ENCODE measurements around the gene ST8SIA5. TPM values are rescaled to one million over a fixed set of nuclear protein-coding genes. Genes with fewer than 3 reads are reported as not detected.

The ST8SIA5 gene
- total and polyA plus RNA-seq, 2 experiments from 2014 or later: 3.3 to 4.8 TPM

GRCh38 chr18:46731316-46731715 lies 25.5 kb downstream of the ST8SIA5 start (continued):
- TF ChIP-seq REST (IDR thresholded peaks at IDR 0.05; ENCODE audit: unreplicated experiment): no peak

DNA sequence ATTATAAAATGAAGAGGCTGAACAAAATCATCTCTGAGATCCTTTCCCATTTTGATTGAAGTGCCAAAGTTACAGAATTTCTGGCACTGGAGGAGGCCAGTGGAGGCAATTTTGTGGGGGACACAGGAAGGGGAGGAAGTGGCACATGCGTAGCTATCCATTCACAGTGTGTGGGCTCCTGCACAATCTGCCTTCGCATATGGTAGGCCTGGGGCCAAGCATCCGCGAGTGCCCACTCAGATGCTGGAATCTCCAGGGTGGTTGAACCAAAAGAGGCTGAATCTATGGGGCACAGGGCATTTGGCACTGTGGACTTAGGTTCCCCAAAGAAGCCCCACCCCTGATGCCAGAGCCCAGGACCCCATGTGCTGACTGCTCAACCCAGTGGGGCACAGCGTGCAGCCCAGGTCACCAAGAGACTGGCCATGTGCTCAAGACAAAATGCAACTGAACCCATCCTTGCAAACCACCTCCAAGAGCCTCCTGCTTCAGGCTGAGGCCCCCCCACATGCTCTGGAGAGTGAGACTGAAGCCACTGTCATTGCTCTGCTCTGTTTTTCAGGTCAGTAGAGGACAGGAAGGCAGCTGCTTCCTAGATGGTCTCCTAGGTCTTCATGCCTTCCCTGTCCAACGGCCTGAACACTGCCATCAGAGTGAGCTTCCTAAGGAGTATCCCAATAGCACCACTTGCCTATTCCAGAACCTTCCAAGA lies 28.5 kb downstream of the ST8SIA5 start:
- Histone ChIP-seq H2AFZ (no peak overlapping the region), H3K9me2 (ENCODE audit: insufficient read depth) (no peaks in the 10 kb centered on the region), H3K36me3 (ENCODE audit: insufficient read depth) (no peaks in the 10 kb centered on the region), H3K79me2 (replicated peaks; ENCODE audit: insufficient read depth) (no peaks in the 10 kb centered on the region), H4K20me1 (replicated peaks; ENCODE audit: insufficient read depth) (no peaks in the 10 kb centered on the region), H3K4me2 (no peak overlapping the region), H3K4me1 (ENCODE audit: insufficient read depth) (no peaks in the 10 kb centered on the region), H3K27me3 (ENCODE audit: insufficient read depth) (no peaks in the 10 kb centered on the region), H3K4me3 (no peak overlapping the region), H3K27ac (ENCODE audit: low read depth) (no peak overlapping the region), H3F3A (replicated peaks; ENCODE audit: low read depth) (no peaks in the 10 kb centered on the region)
- Mint-ChIP-seq H3K27me3 (ENCODE audit: insufficient read depth, low read depth, poor library complexity) (peaks cover 9% of the 10 kb centered on the region), H3K27ac (no peak overlapping the region), H3K4me1 (no peaks in the 10 kb centered on the region), H3K36me3 (ENCODE audit: low read depth) (peaks cover 21% of the 10 kb centered on the region; the same call in 2 of the 3 replicates), H3K9me3 (peaks cover 29% of the 10 kb centered on the region), H3K4me3 (no peak overlapping the region)
- ATAC-seq (no peak), DNase-seq (ENCODE audit: low spot score) (no peak)
- TF ChIP-seq ZNF331 (CRISPR knock-in tag; IDR thresholded peaks at IDR 0.05; ENCODE audit: low read depth): no peak
- no peak for TF ChIP-seq REST (IDR thresholded peaks at IDR 0.05; ENCODE audit: unreplicated experiment)
- no peak for TF ChIP-seq STAT1 (IDR thresholded peaks at IDR 0.05; ENCODE audit: unreplicated experiment)
- TF ChIP-seq CREB1 (CRISPR knock-in tag; IDR thresholded peaks at IDR 0.05; ENCODE audit: low read depth): no peak

DNA sequence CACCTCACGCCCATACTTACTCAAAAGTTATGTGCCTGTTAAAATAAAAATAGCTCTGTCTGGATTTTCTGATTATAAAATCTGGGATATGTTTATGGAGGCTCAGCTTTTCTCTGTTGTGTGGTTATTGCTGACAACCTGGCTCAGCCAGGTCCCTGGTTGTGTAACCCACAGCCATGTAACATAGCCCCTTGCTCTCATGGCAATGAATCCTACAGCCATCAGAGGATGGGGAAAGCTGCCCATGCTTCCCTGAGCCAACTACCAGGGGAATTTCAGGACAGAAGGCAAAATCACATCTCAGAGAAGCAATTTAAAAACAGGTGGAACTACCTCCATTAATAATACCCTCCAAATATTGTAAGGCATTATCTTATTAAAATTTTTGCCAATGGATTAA lies 29.7 kb downstream of the ST8SIA5 start:
- ATAC-seq (no peak), DNase-seq (ENCODE audit: low spot score) (no peak)
- Histone ChIP-seq H4K20me1 (replicated peaks; ENCODE audit: insufficient read depth) (no peaks in the 10 kb centered on the region), H3K36me3 (ENCODE audit: insufficient read depth) (no peaks in the 10 kb centered on the region), H3K9me2 (ENCODE audit: insufficient read depth) (no peaks in the 10 kb centered on the region), H3K4me2 (no peak overlapping the region), H3F3A (replicated peaks; ENCODE audit: low read depth) (no peaks in the 10 kb centered on the region), H3K27me3 (ENCODE audit: insufficient read depth) (no peaks in the 10 kb centered on the region), H3K79me2 (replicated peaks; ENCODE audit: insufficient read depth) (no peaks in the 10 kb centered on the region), H3K4me1 (ENCODE audit: insufficient read depth) (no peaks in the 10 kb centered on the region), H3K27ac (ENCODE audit: low read depth) (no peak overlapping the region), H2AFZ (no peak overlapping the region), H3K4me3 (no peak overlapping the region)
- H3K36me3 Mint-ChIP-seq (ENCODE audit: low read depth): peaks cover 21% of the 10 kb centered on the region; the same call in 2 of the 3 replicates
- peaks cover 29% of the 10 kb centered on the region for H3K9me3 Mint-ChIP-seq
- peaks cover 7% of the 10 kb centered on the region for H3K27me3 Mint-ChIP-seq (ENCODE audit: insufficient read depth, low read depth, poor library complexity)
- no peak overlapping the region for H3K27ac Mint-ChIP-seq
- no peaks in the 10 kb centered on the region for H3K4me1 Mint-ChIP-seq
- H3K4me3 Mint-ChIP-seq: no peak overlapping the region
- TF ChIP-seq, protein P1, sequence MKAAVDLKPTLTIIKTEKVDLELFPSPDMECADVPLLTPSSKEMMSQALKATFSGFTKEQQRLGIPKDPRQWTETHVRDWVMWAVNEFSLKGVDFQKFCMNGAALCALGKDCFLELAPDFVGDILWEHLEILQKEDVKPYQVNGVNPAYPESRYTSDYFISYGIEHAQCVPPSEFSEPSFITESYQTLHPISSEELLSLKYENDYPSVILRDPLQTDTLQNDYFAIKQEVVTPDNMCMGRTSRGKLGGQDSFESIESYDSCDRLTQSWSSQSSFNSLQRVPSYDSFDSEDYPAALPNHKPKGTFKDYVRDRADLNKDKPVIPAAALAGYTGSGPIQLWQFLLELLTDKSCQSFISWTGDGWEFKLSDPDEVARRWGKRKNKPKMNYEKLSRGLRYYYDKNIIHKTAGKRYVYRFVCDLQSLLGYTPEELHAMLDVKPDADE (IDR thresholded peaks at IDR 0.05): no peak
- TF ChIP-seq EZH2phosphoT487 (IDR thresholded peaks at IDR 0.05; ENCODE audit: unreplicated experiment): no peak
- TF ChIP-seq ZNF331 (CRISPR knock-in tag; IDR thresholded peaks at IDR 0.05; ENCODE audit: low read depth): no peak
- TF ChIP-seq, protein P2, sequence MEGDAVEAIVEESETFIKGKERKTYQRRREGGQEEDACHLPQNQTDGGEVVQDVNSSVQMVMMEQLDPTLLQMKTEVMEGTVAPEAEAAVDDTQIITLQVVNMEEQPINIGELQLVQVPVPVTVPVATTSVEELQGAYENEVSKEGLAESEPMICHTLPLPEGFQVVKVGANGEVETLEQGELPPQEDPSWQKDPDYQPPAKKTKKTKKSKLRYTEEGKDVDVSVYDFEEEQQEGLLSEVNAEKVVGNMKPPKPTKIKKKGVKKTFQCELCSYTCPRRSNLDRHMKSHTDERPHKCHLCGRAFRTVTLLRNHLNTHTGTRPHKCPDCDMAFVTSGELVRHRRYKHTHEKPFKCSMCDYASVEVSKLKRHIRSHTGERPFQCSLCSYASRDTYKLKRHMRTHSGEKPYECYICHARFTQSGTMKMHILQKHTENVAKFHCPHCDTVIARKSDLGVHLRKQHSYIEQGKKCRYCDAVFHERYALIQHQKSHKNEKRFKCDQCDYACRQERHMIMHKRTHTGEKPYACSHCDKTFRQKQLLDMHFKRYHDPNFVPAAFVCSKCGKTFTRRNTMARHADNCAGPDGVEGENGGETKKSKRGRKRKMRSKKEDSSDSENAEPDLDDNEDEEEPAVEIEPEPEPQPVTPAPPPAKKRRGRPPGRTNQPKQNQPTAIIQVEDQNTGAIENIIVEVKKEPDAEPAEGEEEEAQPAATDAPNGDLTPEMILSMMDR (conservative IDR thresholded peaks at IDR 0.05; ENCODE audit: low read depth in 2 of 2): no peak
- no peak for TF ChIP-seq REST (IDR thresholded peaks at IDR 0.05; ENCODE audit: unreplicated experiment)
